GM18505 (cell line): ENCODE results near the gene CSTF3.

Experiments
- ATAC-seq: cut with Tn5 transposase; IDR thresholded peaks from one replicate; pipeline ENCODE4 v1.9.1; 2021; ENCODE audit not compliant: unreplicated experiment
- POLR2A ChIP-seq: IDR thresholded peaks from 4 replicates; pipeline ENCODE4 v1.6.1; 2011; ENCODE audit warnings: borderline replicate concordance; ENCODE audit not compliant: insufficient read depth, insufficient read length; ENCODE audit errors: extremely low read depth

CSTF3 gene

GRCh38 chr11:33039274-33040032 lies 121.8 kb downstream of the CSTF3 start, which contains the start of gene TCP11L1:
TCP11L1 (plus strand) TSS chr11:33039572; CDS start chr11:33043774, 4,202 bp downstream.
- peak; percentile 53 for TF ChIP-seq POLR2A
- peak; percentile 71 for ATAC-seq

GRCh38 chr11:33035011-33035410 lies 126.3 kb downstream of the CSTF3 start:
- ATAC-seq: no peak

More at GRCh38 chr11:33035011-33035410, 126.3 kb downstream of the CSTF3 start:
- TF ChIP-seq POLR2A: no peak
